ENCODE data around the gene RMND5B. TPM values are rescaled to one million over a fixed set of nuclear protein-coding genes. Genes with fewer than 3 reads are reported as not detected.
"Not testable (repeated sequence)": the region's sequence is repeated elsewhere in the genome, so short reads cannot be mapped to it uniquely, and the experiment has no call there.

The RMND5B gene
- total and polyA plus RNA-seq, 4 donors, result 28.2 to 38.9 (median 36.9) TPM

DNA sequence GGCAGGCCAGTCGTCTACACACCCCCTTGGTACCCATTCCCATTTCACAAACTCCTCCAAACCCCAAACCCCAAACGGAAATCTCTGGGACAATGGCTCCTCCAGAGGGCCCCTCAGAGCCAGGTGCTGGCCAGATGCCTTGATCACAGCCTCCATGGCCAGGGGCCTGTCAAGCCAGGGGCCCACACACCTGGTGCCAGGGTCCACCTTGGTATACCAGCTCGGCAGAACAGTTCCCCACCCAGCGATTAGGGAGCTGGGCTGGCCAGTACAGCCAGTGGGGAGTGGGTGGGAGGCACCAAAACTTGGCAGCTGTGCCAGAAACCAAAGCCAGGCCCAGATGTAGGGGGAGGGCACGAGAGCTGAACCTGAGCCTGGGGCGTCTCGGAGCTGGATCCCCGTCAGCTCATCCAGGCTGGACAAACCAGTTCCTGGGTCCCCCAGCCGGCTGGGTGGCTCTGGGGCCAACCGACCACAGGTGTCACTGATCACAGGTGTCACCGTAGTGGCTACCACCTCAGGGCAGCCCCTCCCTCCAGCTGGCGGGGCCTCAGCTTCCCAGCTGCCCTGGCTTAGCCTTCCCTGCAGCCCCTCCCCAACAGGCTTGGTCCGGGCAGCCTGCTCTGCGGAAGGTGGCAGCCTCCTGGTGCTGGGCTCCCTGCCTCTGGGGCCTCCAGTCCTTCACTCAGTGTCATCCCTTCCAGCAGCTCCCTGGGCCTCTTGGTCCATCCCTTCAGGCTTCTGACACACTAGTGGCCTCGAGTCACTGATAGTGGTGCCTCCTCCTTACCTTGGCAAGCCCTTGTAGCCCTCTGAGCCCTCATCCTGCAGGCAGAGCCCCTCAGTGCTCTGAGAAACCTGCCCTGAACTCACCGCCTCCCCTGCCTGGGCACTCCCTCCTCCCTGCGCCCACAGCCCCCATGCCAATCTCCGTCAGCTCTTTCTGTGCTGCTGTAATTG, 6.6 kb upstream of the RMND5B start:
- no peaks in the 10 kb centered on the region for H3K9me3 ChIP-seq (ENCODE audit: control insufficient read depth, low read length)
- no peak overlapping the region for H3K27ac ChIP-seq (ENCODE audit: low read depth in 1 of 2, low read length in 2 of 2)
- H3K4me3 ChIP-seq (ENCODE audit: low read length in 2 of 2), result no peak overlapping the region
- intact Hi-C loops (cut with DNase I), result no loop called here
- ATAC-seq (ENCODE audit: low FRiP score), result no peak
- no peaks in the 10 kb centered on the region for H3K4me1 ChIP-seq (ENCODE audit: control insufficient read depth in 1 of 2, insufficient read depth in 2 of 2, low read length in 2 of 2)
- no peaks in the 10 kb centered on the region for H3K36me3 ChIP-seq (ENCODE audit: control insufficient read depth in 1 of 2, insufficient read depth in 2 of 2, low read length in 1 of 2)
- no peak for DNase-seq
- H3K27me3 ChIP-seq (ENCODE audit: control insufficient read depth in 1 of 2, insufficient read depth in 2 of 2, low read length in 1 of 2), result no peaks in the 10 kb centered on the region
- 86 to 89% methylated on average over 17 to 18 of the region's 18 CpGs for WGBS, 2 donors

DNA sequence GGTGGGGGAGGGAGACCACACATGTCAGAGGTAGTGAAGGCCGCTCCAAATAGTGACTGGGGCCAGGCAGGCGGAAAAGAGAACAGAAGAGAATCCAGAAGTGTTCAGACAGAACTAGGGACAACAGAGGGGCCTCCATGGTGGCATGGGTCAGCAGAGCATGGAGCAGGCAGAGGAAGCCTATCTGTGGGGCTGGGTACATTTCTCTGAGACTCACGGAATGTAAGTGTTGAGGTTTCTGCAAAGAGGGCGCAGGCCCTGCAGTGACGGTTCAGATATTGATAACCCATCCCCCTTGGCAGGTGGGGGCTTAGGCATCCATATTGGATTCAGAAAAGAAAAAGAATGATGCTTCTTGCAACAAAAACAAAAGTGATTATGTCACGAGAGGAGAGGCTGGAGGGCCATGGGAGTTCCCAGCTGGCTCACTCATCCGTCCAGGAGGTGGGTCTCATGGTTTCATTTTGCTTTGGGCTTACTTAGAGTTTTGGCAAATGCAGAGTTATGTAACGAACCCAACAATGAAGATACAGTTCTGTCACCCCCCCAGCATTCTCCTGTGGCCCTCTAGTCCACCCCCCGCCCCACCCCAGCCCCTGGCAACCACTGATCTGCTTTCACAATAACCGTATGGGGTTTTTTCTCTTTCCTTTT, 5.4 kb upstream of the RMND5B start:
- H3K4me1 ChIP-seq (ENCODE audit: control insufficient read depth in 1 of 2, insufficient read depth in 2 of 2, low read length in 2 of 2), result no peaks in the 10 kb centered on the region
- no peaks in the 10 kb centered on the region for H3K9me3 ChIP-seq (ENCODE audit: control insufficient read depth, low read length)
- no peaks in the 10 kb centered on the region for H3K36me3 ChIP-seq (ENCODE audit: control insufficient read depth in 1 of 2, insufficient read depth in 2 of 2, low read length in 1 of 2)
- intact Hi-C loops (cut with DNase I), result no loop called here
- DNase-seq (no peak), ATAC-seq (ENCODE audit: low FRiP score) (no peak)
- WGBS, 2 donors, result 76 to 82% methylated on average over 10 of the region's 10 CpGs
- no peaks in the 10 kb centered on the region for H3K27me3 ChIP-seq (ENCODE audit: control insufficient read depth in 1 of 2, insufficient read depth in 2 of 2, low read length in 1 of 2)
- H3K4me3 ChIP-seq (ENCODE audit: low read length in 2 of 2), result no peak overlapping the region
- no peak overlapping the region for H3K27ac ChIP-seq (ENCODE audit: low read depth in 1 of 2, low read length in 2 of 2)

DNA sequence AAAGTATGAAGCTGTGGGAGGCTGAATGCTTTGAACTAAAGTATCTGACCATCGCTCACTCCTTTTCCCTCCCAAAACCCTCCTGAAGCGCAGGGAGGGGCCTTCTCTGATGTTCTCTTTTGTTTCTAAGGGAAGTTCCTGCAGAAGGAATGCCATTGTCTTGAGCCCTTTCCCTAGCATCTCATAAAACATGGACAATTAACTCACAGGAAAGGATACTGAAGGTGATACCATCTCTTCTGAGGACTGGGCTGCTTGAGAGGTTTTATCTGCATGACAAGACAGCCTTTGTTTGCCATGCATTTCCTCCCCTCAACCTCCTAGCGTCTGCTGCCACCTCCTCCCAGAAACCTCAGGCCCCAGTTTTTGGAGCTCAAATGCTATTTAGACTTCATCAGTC, 4.3 kb upstream of the RMND5B start:
- Histone ChIP-seq H3K27me3 (ENCODE audit: control insufficient read depth in 1 of 2, insufficient read depth in 2 of 2, low read length in 1 of 2) (no peaks in the 10 kb centered on the region), H3K9me3 (ENCODE audit: control insufficient read depth, low read length) (no peaks in the 10 kb centered on the region), H3K36me3 (ENCODE audit: control insufficient read depth in 1 of 2, insufficient read depth in 2 of 2, low read length in 1 of 2) (no peaks in the 10 kb centered on the region), H3K4me1 (ENCODE audit: control insufficient read depth in 1 of 2, insufficient read depth in 2 of 2, low read length in 2 of 2) (no peaks in the 10 kb centered on the region), H3K27ac (ENCODE audit: low read depth in 1 of 2, low read length in 2 of 2) (no peak overlapping the region), H3K4me3 (ENCODE audit: low read length in 2 of 2) (no peak overlapping the region)
- intact Hi-C loops (cut with DNase I), result no loop called here
- WGBS, 2 donors, result 68 to 72% methylated on average over 3 of the region's 3 CpGs
- ATAC-seq (ENCODE audit: low FRiP score), result no peak
- no peak for DNase-seq

DNA sequence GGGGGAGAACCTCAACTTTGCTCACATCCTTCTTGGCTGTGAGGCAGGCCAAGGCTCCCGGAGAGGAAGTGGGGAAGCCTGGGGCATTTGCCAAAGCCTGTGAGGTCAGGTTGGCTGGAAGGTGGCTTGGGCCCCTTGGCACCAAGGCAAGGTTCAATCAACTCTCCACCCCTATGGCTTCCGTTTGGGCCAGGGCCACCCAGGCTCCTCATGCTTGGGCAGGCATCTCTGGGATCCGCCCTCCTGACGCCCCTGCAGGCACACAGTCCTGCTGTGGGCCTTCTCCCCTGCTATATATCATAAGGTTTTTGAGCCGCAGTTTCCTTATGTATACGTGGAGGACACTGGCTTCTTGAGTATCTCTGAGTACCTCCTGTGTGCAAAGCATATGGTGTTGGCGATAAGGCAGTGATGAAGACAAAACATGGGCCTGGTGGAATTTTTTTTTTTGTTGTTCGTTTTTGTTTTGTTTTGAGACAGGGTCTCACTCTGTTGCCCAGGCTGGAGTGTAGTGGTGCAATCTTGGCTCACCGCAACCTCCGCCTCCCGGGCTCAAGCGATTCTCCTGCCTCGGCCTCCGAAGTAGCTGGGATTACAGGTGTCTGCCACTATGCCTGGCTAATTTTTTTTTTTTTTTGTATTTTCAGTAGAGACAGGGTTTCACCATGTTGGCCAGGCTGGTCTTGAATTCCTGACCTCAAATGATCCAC, 3.4 kb upstream of the RMND5B start:
- H3K4me3 ChIP-seq (ENCODE audit: low read length in 2 of 2); DNase-seq; intact Hi-C loops (cut with DNase I); H3K27me3 ChIP-seq (ENCODE audit: control insufficient read depth in 1 of 2, insufficient read depth in 2 of 2, low read length in 1 of 2); H3K9me3 ChIP-seq (ENCODE audit: control insufficient read depth, low read length); H3K27ac ChIP-seq (ENCODE audit: low read depth in 1 of 2, low read length in 2 of 2); H3K36me3 ChIP-seq (ENCODE audit: control insufficient read depth in 1 of 2, insufficient read depth in 2 of 2, low read length in 1 of 2); ATAC-seq (ENCODE audit: low FRiP score); H3K4me1 ChIP-seq (ENCODE audit: control insufficient read depth in 1 of 2, insufficient read depth in 2 of 2, low read length in 2 of 2): not testable (repeated sequence)
- 82 to 83% methylated on average over 14 of the region's 14 CpGs for WGBS, 2 donors

DNA sequence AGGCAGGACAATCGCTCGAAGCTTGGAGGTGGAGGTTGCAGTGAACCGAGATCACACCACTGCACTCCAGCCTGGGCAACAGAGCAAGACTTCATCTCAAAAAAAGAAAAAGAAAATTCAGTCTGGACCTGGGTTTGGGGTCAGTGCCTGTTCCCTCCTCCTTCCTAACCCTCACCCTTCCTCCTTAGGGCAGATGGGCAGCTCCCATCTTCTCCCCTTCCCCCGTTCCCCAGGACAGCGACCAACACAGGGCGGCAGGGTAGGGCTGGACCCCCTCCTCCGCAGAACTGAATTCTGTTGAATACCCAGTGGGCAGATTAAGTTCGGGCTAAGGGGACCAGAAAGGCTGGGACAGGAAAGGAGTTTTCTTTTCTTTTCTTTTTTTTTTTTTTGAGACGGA, 1.5 kb upstream of the RMND5B start:
- H3K36me3 ChIP-seq (ENCODE audit: control insufficient read depth in 1 of 2, insufficient read depth in 2 of 2, low read length in 1 of 2), result no peaks in the 10 kb centered on the region
- no peak overlapping the region for H3K27ac ChIP-seq (ENCODE audit: low read depth in 1 of 2, low read length in 2 of 2)
- 90 to 96% methylated on average over 9 of the region's 9 CpGs for WGBS, 2 donors
- no peak overlapping the region for H3K4me3 ChIP-seq (ENCODE audit: low read length in 2 of 2)
- H3K9me3 ChIP-seq (ENCODE audit: control insufficient read depth, low read length), result no peaks in the 10 kb centered on the region
- no peak for DNase-seq
- ATAC-seq (ENCODE audit: low FRiP score), result no peak
- intact Hi-C loops (cut with DNase I), result no loop called here
- H3K27me3 ChIP-seq (ENCODE audit: control insufficient read depth in 1 of 2, insufficient read depth in 2 of 2, low read length in 1 of 2), result no peaks in the 10 kb centered on the region
- no peaks in the 10 kb centered on the region for H3K4me1 ChIP-seq (ENCODE audit: control insufficient read depth in 1 of 2, insufficient read depth in 2 of 2, low read length in 2 of 2)

DNA sequence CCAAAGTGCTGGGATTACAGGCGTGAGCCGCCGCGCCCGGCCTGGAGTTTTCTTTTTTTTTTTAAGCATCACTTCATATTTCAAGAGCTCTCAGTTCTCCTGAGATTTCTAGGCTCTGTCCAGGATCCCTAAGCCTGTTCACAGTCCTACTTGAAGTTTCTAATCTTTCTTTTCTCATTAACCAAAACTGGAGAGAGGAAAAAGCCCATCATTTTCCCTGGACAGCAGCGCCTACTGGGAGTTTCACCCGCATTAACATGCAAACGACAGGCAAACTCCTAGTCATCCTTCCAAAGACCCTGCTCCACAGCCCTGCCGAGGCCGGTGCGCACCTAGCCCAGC, 609 bp upstream of the RMND5B start:
- H3K4me3 ChIP-seq (ENCODE audit: low read length in 2 of 2), result peak overlapping the region; percentile 38 to 46
- ATAC-seq (ENCODE audit: low FRiP score); DNase-seq; H3K27me3 ChIP-seq (ENCODE audit: control insufficient read depth in 1 of 2, insufficient read depth in 2 of 2, low read length in 1 of 2); H3K4me1 ChIP-seq (ENCODE audit: control insufficient read depth in 1 of 2, insufficient read depth in 2 of 2, low read length in 2 of 2); H3K9me3 ChIP-seq (ENCODE audit: control insufficient read depth, low read length); H3K36me3 ChIP-seq (ENCODE audit: control insufficient read depth in 1 of 2, insufficient read depth in 2 of 2, low read length in 1 of 2); intact Hi-C loops (cut with DNase I): not testable (repeated sequence)
- WGBS, 2 donors, result 7 to 9% methylated on average over 11 of the region's 11 CpGs
- H3K27ac ChIP-seq (ENCODE audit: low read depth in 1 of 2, low read length in 2 of 2), result peak overlapping the region; percentile 61 to 81

DNA sequence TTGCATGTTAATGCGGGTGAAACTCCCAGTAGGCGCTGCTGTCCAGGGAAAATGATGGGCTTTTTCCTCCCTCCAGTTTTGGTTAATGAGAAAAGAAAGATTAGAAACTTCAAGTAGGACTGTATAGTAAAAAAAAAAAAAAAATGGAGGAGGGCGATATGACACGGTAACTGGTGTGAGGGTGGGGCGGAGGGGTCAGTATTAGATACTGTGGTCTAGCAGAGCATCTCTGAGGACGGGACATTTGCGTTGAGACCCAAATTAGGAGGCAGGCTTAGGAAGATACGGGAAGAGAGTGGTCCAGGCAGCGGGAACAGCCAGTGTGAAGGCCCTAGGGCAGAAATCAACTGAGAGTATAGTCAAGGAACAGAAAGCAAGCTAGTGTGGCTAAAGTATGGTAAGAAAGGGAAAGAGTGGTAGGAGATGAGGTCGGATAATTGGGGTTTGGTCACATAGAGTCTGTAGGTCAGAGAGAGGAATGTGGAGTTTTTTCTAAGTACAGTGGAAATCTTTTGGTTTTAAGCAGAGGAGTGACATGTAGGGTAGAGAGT, 707 bp downstream of the RMND5B start:
- no peaks in the 10 kb centered on the region for H3K9me3 ChIP-seq (ENCODE audit: control insufficient read depth, low read length)
- intact Hi-C loops (cut with DNase I), result no loop called here
- H3K4me1 ChIP-seq (ENCODE audit: control insufficient read depth in 1 of 2, insufficient read depth in 2 of 2, low read length in 2 of 2), result no peaks in the 10 kb centered on the region
- DNase-seq, result no peak
- H3K4me3 ChIP-seq (ENCODE audit: low read length in 2 of 2), result peak overlapping the region; percentile 38 to 67
- H3K27me3 ChIP-seq (ENCODE audit: control insufficient read depth in 1 of 2, insufficient read depth in 2 of 2, low read length in 1 of 2), result no peaks in the 10 kb centered on the region
- H3K36me3 ChIP-seq (ENCODE audit: control insufficient read depth in 1 of 2, insufficient read depth in 2 of 2, low read length in 1 of 2), result peaks cover 0 to 2% of the 10 kb centered on the region in 2 donors
- 17 to 23% methylated on average over 10 of the region's 10 CpGs for WGBS, 2 donors
- H3K27ac ChIP-seq (ENCODE audit: low read depth in 1 of 2, low read length in 2 of 2), result peak overlapping the region in 1 of 2 donors; percentile 18
- ATAC-seq (ENCODE audit: low FRiP score), result no peak

DNA sequence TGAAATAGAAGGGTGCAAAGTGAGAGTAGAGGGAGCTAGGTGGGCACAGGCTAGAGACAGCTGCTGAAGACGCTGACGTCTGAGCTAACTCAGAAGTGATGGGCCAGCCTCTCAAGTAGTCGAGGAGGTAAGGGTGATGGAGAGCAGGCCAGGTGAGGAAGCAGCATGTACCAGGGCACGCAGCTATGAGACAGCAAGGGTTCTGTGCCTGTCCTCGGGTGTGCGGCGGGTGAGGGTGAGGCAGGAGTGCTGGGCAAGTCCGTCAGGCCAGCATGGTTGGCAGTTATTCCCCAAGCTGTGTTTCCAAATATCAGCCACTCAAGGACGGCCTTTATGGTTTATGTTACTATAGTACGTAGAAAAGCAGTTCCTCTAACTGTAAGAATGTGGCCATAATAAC, 6.2 kb downstream of the RMND5B start:
- DNase-seq, result no peak
- no peaks in the 10 kb centered on the region for H3K4me1 ChIP-seq (ENCODE audit: control insufficient read depth in 1 of 2, insufficient read depth in 2 of 2, low read length in 2 of 2)
- peaks cover 0 to 2% of the 10 kb centered on the region in 2 donors for H3K36me3 ChIP-seq (ENCODE audit: control insufficient read depth in 1 of 2, insufficient read depth in 2 of 2, low read length in 1 of 2)
- H3K4me3 ChIP-seq (ENCODE audit: low read length in 2 of 2), result no peak overlapping the region
- H3K27ac ChIP-seq (ENCODE audit: low read depth in 1 of 2, low read length in 2 of 2), result no peak overlapping the region
- intact Hi-C loops (cut with DNase I), result no loop called here
- ATAC-seq (ENCODE audit: low FRiP score), result no peak
- no peaks in the 10 kb centered on the region for H3K27me3 ChIP-seq (ENCODE audit: control insufficient read depth in 1 of 2, insufficient read depth in 2 of 2, low read length in 1 of 2)
- no peaks in the 10 kb centered on the region for H3K9me3 ChIP-seq (ENCODE audit: control insufficient read depth, low read length)
- WGBS, 2 donors, result 82 to 84% methylated on average over 9 to 10 of the region's 10 CpGs

Data from aorta (tissue), 5 donors.